ENCODE data around the gene DCAF5.
"Not testable (repeated sequence)": the region's sequence is repeated elsewhere in the genome, so short reads cannot be mapped to it uniquely, and the experiment has no call there.

Gene DCAF5, protein sequence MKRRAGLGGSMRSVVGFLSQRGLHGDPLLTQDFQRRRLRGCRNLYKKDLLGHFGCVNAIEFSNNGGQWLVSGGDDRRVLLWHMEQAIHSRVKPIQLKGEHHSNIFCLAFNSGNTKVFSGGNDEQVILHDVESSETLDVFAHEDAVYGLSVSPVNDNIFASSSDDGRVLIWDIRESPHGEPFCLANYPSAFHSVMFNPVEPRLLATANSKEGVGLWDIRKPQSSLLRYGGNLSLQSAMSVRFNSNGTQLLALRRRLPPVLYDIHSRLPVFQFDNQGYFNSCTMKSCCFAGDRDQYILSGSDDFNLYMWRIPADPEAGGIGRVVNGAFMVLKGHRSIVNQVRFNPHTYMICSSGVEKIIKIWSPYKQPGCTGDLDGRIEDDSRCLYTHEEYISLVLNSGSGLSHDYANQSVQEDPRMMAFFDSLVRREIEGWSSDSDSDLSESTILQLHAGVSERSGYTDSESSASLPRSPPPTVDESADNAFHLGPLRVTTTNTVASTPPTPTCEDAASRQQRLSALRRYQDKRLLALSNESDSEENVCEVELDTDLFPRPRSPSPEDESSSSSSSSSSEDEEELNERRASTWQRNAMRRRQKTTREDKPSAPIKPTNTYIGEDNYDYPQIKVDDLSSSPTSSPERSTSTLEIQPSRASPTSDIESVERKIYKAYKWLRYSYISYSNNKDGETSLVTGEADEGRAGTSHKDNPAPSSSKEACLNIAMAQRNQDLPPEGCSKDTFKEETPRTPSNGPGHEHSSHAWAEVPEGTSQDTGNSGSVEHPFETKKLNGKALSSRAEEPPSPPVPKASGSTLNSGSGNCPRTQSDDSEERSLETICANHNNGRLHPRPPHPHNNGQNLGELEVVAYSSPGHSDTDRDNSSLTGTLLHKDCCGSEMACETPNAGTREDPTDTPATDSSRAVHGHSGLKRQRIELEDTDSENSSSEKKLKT

DNA sequence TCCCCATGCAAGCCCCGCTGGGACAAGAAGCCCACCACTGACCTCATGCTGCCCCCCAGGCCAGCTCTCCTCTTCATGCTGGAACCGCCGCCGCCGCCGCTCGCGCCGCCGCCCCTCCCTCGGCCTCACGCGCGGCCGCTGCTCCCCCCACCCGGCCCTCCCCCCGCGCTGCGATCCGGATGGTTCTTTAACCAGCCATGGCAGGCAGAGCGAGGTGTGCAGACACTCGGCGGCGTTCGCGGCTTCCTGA, at the start of gene DCAF5:
TSS of gene DCAF5 (minus strand) at position 218 of the 250 bp plus-strand sequence. CDS start at position 77, 141 bp downstream.
- peak; percentile 91 for DNase-seq

DNA sequence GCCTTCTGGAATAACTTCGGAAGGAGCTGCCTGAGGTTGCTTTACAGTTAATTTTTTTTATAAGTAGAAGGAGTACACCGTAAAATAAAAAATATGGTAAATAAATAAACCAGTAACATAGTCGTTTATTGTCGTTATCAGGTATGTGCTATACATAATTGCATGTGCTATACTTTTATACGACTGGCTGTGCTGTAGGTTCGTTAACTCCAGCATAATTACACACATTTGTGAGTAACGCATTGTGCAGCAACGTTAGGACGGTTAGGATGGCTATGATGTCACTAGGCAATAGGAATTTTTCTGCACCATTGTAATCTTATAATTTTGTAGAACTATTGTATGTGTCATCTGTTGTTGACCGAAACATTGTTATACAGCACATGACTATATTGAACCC, 46.9 kb upstream of the DCAF5 start:
- no peak for DNase-seq

DNA sequence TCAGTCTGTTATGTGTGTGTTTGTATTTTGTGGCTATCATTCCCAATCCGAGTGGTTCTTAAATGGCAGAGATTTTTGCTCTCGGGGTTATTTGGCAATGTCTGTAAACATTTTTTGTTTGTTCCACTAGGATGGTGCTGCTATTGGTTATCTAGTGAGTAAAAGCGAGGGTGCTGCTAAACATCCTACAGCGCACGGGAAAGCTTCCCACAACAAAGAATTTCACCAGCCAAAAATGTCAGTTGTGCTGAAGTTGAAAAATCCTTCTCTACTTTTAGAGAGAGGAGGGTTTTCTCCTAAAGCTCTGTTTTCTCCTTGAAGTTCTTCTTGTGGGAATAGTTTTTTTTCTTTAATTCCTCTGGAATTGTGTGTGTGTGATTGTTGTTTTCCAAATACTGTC, 40.8 kb upstream of the DCAF5 start:
- no peak for DNase-seq

DNA sequence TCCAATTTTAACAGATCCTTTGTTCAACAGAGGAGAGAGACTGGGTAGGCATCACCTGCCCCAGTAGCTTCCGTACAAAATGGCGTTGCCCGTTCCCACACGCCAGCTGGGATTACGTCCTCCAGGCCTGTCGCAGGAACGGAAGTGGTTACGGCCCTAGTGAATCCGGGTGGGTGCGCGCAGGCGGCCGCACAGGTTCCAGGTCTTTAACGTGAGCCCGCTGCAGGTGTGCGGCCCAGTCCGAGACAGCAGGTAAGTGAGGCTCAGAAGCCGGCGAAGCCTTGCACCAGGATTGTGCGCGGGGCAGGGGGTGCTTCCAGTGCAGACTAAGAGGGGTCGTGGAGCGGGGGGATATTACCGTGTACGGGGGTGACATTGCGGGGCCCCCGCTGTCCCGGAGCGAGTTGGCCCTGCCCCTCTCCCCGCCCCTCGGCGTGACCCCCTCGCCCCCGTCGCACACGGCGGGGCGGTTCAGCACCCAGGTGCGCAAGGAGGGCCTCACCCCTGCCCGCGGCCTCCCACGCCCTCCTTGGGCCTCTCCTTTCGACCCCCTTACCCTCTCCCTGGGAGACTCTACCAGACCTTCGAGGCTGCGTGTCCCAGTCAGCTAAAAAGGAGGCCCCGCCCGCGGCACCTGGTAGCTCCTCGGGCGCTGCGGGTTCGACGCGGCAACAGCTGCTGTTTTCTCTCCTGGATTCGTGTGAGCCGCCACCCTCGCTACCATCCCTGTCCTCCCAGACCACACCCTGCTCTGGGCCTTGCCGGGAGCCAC, 38.6 kb upstream of the DCAF5 start, which contains the start of gene EXD2:
TSS of gene EXD2 (plus strand) at position 159 of the 772 bp plus-strand sequence. CDS start 17,973 bp downstream, outside the sequence.
- peak; percentile 75 for DNase-seq

DNA sequence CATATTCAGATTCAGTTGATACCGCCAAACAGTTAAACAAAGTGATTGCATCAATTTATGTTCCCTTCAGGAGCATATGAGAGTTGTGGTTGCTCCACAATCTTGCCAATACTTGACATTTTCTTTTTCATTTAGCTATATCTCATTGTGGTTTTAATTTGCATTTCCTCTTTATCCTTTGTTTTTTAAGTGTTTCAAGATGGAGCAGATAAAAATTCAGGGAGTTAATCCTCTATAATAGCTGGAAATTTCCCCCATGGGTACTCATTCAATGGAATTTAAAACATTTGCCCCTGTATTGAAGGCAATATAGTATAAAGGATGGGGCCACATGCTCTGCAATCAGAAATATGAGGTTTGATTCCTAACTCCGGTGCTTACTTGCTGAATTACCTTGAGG, 37.3 kb upstream of the DCAF5 start:
- no peak for DNase-seq

DNA sequence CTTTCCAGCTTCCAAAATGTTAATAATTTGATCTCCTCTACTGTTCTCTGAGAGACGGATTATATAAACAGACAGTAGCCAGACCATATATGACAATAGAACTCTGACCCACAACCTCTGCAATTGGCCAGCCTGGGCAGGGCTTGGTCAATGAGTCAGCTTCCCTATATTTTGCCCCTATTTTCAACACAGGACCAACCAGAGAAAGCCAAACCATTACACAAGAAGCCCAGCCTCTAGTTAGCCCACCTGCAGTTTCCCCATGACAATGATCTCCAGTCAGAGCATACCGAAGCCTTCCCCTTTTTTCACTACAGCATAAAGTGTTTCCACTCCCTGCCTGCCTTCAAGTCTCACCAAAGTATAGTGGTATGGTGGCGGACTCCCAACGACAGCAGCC, 30.8 kb upstream of the DCAF5 start:
- DNase-seq: no peak

DNA sequence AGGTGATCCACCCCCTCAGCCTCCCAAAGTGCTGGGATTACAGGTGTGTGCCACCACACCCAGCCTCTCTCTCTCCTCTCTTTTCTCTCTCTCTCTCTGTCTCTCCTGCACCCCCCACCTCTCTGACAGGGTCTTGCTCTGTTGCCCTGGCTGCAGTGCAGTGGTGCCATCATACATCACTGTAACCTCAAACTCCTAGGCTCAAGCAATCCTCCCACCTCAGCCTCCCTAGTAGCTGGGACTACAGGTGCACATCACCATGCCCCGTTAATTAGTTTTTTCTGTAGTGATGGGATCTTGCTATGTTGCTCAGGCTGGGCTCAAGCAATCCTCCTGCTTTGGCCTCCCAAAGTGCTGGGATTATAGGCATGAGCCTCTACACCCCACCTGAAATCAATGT, 29.7 kb upstream of the DCAF5 start:
- DNase-seq: not testable (repeated sequence)

DNA sequence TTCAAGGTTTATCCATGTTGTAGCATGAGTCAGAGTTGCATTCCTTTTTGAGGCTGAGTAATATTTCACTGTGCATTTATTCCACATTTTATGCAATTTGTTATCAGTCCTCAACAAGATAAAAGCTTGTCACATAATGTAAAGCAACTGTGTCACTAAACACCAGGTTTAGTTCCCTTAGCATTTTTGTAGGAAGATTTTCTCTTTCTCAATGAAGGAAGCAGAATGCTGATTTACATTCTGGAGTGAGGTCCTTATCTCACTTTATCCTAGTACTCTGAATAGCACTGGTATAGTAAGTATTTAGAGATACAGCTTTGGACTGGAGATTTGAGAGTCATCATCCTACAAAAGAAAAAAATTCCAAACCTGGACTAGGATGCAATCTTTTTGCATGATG, 28.6 kb upstream of the DCAF5 start:
- DNase-seq: no peak

DNA sequence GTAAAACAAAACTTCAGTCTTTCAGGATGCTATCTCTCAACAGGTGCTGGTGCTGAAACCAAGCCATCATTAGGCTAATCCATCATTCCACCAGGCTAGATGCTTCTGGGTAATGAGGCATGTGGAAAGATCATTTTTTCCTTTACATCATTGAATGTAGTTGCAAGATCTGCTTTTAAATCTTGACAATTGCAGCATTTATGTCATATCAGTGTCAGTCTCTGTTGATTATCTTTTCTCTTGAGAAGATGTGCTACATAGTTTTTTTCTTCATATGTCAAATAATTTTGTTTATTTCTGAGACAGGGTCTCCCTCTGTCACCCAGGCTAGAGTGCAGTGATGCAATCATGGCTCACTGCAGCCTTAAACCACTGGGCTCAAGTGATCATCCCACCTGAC, 22.2 kb upstream of the DCAF5 start:
- DNase-seq: no peak

DNA sequence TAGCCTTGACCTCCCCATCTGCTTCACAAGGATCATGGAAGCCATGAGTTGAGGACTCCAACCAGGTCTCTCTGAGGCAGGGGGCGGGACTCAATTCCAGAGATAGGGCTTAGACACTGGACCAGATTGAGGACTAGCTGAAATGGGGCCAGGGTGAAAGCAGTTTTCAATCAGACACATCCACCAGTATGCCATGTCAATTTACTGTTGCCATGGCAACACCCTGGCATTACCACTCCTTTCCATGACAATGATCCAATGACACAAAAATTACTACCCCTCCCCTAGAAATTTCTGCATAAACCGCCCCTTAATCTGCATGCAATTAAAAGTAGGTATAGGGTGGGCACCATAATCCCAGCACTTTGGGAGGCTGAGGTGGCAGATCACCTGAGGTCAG, 18.6 kb upstream of the DCAF5 start:
- no peak for DNase-seq

DNA sequence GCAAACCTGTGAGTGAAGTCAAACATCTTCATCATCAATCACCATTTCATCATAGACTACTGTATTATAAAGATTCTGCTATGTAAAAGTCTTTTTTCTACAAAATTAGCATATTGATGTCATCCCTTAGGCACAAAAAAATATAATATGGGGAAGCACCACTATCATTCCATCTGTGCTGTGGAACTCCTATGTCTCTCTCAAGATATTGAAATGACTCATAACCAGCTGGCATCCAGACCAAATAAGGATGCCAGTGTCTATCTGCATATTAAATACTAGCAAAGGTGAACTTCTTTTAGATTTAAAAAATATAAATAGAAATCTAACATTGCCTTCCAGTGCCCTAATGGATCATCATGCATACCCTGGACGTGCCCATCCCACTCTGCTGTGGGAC, 17.9 kb upstream of the DCAF5 start:
- no peak for DNase-seq

DNA sequence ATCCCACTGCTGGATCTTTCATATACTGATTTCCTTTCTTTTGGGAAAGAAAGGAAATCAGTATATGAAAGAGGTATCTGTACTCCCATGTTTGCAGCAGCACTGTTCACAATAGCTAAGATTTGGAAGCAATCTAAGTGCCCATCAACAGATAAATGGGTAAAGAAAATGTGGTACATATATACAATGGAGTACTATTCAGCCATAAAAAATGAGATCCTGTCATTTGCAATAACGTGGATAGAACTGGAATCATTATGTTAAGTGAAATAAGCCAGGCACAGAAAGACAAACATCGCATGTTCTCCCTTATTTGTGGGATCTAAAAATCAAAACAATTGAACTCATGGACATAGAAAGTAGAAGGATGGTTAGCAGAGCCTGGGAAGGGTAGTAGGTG, 12.9 kb upstream of the DCAF5 start:
- DNase-seq: not testable (repeated sequence)

DNA sequence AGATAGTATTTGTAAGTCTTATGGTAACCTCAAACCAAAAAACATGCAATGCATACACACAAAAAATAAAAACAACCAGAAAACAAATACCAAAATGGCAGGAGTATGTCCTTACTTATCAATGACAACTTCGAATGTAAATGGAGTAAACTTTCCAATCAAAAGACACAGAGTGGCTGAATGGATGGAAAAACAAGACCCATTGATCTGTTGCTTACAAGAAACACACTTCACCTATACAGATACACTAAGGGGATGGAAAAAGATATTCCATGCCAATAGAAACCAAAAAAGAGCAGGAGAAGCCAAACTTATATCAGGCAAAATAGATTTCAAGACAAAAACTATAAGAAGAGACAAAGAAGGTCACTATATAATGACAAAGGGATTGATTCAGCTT, 8.7 kb upstream of the DCAF5 start:
- DNase-seq: no peak

DNA sequence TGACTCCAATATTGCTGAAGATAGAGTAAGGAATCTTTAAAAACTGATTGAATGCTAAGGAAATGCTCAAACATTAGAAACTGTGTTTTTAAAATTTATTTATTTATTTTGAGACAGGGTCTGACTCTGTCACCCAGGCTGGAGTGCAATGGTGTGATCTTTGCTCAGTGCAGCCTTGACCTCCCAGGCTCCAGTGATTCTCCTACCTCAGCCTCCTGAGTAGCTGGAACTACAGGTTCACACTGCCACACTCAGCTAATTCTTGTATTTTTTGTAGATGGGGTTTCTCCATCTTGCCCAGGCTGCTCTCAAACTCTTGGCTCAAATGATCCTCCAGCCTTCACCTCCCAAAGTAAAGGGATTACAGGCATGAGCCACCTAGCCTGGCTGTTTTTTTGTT, 3.3 kb upstream of the DCAF5 start:
- no peak for DNase-seq

DNA sequence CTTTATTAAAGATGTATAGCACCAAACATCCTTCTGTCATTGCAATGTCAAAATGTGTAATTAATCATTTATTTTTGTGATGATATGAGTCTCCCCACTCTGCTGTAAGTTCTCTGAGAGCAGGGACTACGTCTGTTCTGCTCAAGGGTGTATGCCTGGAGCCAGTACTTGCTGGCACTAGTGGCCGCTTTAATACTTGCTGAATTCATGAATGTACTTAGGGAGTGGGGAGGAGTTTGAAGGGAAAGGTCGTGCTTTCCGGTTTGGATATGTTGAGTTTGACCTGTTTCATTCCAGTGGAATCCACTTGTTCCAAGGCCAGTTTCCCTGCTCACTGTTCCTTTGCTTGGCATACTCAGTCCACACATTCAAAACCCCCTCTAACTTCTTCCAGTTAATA, 1.9 kb upstream of the DCAF5 start:
- DNase-seq: no peak

DNA sequence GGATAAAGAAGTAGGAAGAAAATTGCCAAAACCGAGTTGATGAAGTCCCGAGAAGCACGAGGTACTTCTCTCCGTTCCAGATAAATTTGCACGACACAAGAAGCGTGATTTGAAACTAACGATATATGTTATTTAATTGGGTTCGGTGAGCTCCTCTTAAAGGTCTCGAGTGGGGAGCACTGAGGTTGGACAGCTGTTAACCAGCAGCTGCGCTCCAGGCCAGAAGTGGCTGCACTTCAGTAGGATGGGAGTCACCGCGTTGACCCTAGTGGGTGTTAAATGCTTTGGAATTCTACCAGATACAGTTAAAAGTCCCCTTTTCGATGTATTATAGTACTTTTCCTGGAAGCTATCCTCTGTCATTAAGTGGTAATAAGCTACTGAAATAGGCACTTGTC, 953 bp upstream of the DCAF5 start:
- DNase-seq: no peak

DNA sequence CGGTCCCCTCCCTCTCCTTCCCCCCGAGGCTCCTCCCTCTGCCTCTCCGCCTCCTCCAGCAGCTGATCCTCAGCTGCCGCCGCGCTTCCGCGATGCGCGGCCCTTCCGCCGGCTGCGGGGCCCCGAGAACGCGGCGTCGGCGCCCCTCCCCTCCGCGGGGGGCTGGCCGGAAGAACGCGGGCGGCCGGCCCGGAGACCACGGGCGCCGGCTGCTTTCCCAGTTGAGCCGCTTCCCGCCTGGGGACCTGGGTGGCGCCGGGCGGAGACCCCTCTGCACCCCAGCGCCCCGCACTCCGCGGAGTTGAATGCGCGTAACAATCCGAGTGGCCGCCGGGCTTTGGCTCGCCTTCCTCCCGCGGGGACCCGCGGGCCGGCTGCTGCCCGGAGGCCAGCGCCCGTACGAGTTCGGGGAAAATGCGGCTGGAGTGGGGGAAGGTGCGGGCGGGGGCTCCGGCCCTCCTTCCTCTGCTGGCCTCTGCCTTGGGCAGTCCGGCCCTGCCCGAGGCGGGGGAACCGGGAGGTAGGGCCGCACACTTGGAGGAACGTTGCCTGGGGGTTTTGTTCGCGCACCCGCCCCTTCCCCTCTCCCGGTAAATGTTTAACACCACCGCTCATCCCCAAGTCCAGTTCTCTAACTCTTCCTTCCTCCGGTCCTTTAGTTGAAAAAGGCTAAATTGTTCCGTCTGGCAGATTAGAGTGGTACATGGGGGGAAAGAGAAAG, 393 bp upstream of the DCAF5 start:
- DNase-seq: no peak

DNA sequence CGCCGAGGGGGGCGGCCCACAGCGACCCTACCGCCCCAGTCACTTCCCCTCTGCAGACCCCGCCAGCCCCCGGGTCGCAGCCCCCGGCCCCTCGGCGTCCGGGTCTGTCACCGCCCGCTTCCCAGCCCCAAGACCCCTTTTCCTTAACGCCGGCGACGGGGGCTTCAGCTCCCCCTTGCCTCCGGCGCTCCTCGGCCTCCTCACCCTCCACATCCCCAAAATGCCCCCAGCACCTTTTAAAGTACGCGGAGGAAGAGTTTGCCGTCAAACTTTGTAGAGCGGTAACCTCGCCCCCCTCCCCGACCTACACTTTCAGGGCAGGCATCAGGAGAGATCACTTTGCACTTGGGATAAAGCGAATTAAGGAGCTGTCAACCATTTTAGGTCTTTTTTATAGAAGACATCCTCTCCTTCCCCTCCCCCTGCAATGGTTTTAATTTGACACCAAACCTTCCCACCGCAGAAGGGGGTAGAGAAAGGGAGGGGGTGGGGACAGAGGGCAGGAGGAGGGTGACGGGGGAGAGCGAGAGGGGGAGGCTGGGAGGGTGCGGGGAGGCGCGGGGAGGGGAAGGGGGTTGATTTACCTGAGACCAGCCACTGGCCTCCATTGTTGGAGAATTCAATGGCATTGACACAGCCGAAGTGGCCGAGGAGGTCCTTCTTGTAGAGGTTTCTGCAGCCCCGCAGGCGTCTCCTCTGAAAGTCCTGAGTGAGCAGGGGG, 578 bp downstream of the DCAF5 start:
- peak; percentile 46 for DNase-seq

DNA sequence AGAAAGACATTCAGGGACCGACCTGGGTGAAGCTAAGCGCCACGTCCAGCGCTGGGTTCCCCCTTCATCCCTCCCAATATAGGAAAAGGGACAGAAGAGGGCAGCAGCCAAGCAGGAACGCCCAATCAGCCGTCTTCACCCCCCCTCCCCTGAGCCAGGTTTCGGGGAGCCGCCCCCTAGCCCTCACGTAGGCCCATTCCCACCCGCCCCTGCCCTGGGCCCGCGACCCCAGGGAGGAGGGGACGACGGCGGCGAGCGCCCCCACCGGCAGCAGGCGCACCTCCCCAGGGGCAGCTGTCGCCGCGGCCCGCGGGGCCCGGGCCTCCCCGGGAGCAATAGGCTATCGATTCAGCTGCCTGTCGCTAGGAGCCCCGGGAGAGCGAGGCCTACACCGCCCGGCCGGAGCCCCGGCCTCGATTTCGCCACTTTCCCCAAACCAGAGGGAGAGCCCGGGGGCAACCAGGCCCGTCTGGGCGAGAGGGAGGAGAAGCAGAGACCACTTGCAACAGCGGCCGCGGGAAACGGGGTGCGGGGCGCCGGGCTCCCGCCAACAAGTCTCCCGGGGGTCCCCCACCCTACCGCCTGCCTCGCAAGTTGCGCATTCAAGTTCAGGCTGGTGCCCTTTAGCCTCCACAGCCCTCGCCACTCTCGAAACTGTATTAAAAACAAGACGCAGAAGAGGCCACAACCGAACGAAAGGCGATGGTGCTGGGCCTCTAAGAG, 1.3 kb downstream of the DCAF5 start:
- DNase-seq: peak; percentile 80

DNA sequence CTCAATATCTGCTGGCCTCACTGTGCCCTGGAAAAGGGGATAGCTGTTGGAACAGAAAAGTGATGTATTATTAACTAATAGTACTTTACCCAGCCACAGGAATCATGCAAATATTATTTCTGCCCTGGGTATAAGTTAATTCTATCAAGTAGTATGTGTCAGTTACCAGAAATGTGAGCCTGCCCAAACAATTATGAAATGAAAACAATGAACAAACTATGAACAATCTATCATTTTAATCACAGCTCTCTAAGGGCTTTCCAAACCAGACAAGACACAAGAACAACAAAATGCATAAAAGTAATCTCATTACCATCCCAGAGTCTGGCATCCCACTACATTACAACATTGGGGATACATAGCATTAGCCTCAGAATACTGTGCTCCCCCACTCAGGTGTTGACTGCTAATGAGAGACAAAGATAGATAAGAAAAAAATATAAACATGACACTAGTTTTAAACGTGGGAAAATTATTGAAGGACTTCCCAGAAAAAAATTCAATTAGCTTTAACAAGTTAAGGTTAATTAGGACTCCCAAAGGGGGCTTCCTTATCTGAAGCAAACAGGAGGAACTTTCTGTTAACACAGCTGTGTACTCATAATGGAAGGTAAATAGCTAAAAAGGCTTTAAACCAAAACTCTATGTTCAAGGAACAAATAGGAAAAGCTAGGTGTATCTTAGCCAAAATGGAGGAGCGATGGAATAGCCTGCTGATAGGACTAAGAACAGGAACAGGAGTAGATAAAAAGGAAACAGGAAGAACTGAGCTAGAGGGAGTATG, 3.3 kb downstream of the DCAF5 start:
- no peak for DNase-seq
